ENCODE measurements around the gene PLEKHH1. TPM values are rescaled to one million over a fixed set of nuclear protein-coding genes. Genes with fewer than 3 reads are reported as not detected.

Gene PLEKHH1

Small RNA genes within 50 kb of the gene (small RNA-seq; reads per million reads assigned to genes)
- gene AL132640.3 (not detected), gene RF00019 (not detected)
